ENCODE results near the gene TRIM36. TPM values are rescaled to one million over a fixed set of nuclear protein-coding genes. Genes with fewer than 3 reads are reported as not detected.
A peak's percentile ranks its signal among the peaks of the same experiment; 100 is the strongest.

The TRIM36 gene
- 1 to 10 TPM; 1.1 to 2.0 (median 1.6) TPM for polyA plus RNA-seq (ENCODE audit: insufficient read depth in 1 of 5, insufficient read length in 5 of 5, low replicate concordance in 1 of 5)
- long read RNA-seq, donor 1, full-length matches to known transcripts, result 1 of 1 reads
- long read RNA-seq, donor 1, partial matches to known transcripts, result 0 of 1 reads
- long read RNA-seq, donor 1, other reads (novel, unspliced or antisense), result 0 of 1 reads
- long read RNA-seq, donor 2, result 0 reads
- long read RNA-seq, donor 3, result 0 reads
- long read RNA-seq, donor 4, result 0 reads
- long read RNA-seq, donor 5, result 0 reads
- long read RNA-seq, donor 6, result 0 reads
- long read RNA-seq, donor 7, result 0 reads
- long read RNA-seq, donor 8, result 0 reads

GRCh38 chr5:115169487-115170133 is at the start of gene TRIM36:
TRIM36 (minus strand) TSS chr5:115169908; CDS start chr5:115169634, 274 bp downstream.
- DNase-seq, result peak; percentile 88 to 89

- no peak for DNase-seq
Measured at GRCh38 chr5:115214541-115214940, 44.8 kb upstream of the TRIM36 start.

- DNase-seq, result peak in 1 of 2 donors; percentile 7
Measured at GRCh38 chr5:115209279-115209678, 39.6 kb upstream of the TRIM36 start.

GRCh38 chr5:115202952-115203351 is 33.2 kb upstream of the TRIM36 start:
- DNase-seq, result no peak

GRCh38 chr5:115196161-115196560 is 26.5 kb upstream of the TRIM36 start:
- DNase-seq, result no peak

GRCh38 chr5:115194676-115195075 is 25.0 kb upstream of the TRIM36 start:
- DNase-seq, result no peak

- no peak for DNase-seq
Measured at GRCh38 chr5:115193295-115193694, 23.6 kb upstream of the TRIM36 start.

- no peak for DNase-seq
Measured at GRCh38 chr5:115192098-115192497, 22.4 kb upstream of the TRIM36 start.

- peak in 1 of 2 donors; percentile 33 for DNase-seq
Measured at GRCh38 chr5:115191474-115192031, 21.8 kb upstream of the TRIM36 start.

- no peak for DNase-seq
Measured at GRCh38 chr5:115190388-115190787, 20.7 kb upstream of the TRIM36 start.

- no peak for DNase-seq
Measured at GRCh38 chr5:115189866-115190265, 20.2 kb upstream of the TRIM36 start.

GRCh38 chr5:115186794-115187193 is 17.1 kb upstream of the TRIM36 start:
- DNase-seq, result no peak

- DNase-seq, result no peak
Measured at GRCh38 chr5:115184770-115185169, 15.1 kb upstream of the TRIM36 start.

GRCh38 chr5:115181757-115182156 is 12.0 kb upstream of the TRIM36 start:
- DNase-seq, result no peak

GRCh38 chr5:115180165-115180709 is 10.5 kb upstream of the TRIM36 start:
- peak; percentile 35 to 44 for DNase-seq

- DNase-seq, result no peak
Measured at GRCh38 chr5:115179394-115180164, 9.9 kb upstream of the TRIM36 start.

- no peak for DNase-seq
Measured at GRCh38 chr5:115179030-115179393, 9.3 kb upstream of the TRIM36 start.

- DNase-seq, result no peak
Measured at GRCh38 chr5:115170929-115171510, 1.3 kb upstream of the TRIM36 start.

- no peak for DNase-seq
Measured at GRCh38 chr5:115170134-115170928, 623 bp upstream of the TRIM36 start.

- no peak for DNase-seq
Measured at GRCh38 chr5:115168829-115169486, 750 bp downstream of the TRIM36 start.

All from right lung (tissue), 10 donors.